ENCODE results near the gene IRS2.

- TF ChIP-seq POLR2AphosphoS5 (IDR thresholded peaks at IDR 0.05; ENCODE audit: low read depth, low read length) (no peak), TAF1 (IDR thresholded peaks at IDR 0.05; ENCODE audit: borderline replicate concordance, insufficient read depth, low read length) (no peak), SIN3A (IDR thresholded peaks at IDR 0.05; ENCODE audit: borderline replicate concordance, insufficient read depth, low read length) (no peak), REST (IDR thresholded peaks at IDR 0.05; ENCODE audit: insufficient read depth in 1 of 2, low read depth in 2 of 2, low read length in 2 of 2) (no peak), FOXP2 (optimal IDR thresholded peaks at IDR 0.05; ENCODE audit: borderline replicate concordance, extremely low read depth, extremely low read length, insufficient read depth) (no peak)
These were observed 61.8 kb downstream of the IRS2 start for GRCh38 chr13:109724603-109725002.
